ENCODE results near the gene NFATC1.

The NFATC1 gene

GRCh38 chr18:79510731-79511241 lies 115.1 kb downstream of the NFATC1 start:
- Histone ChIP-seq H3K27me3 (ENCODE audit: control insufficient read depth, insufficient read depth, low read length) (no peaks in the 10 kb centered on the region; the same call in 1 of the 2 replicates), H3K9me3 (ENCODE audit: control insufficient read depth, insufficient read depth, low read length) (no peaks in the 10 kb centered on the region), H3K36me3 (ENCODE audit: control insufficient read depth, insufficient read depth, low read length) (no peaks in the 10 kb centered on the region), H3K4me3 (ENCODE audit: low read length) (no peak overlapping the region), H3K27ac (ENCODE audit: low read length) (no peak overlapping the region), H3K4me1 (ENCODE audit: control insufficient read depth, insufficient read depth, low read length) (peaks cover 6% of the 10 kb centered on the region)
- no peak for DNase-seq (ENCODE audit: low read depth, low spot score)
- WGBS (ENCODE audit: insufficient coverage, insufficient read length): no CpG with 5 or more reads among the region's 36 CpGs

DNA sequence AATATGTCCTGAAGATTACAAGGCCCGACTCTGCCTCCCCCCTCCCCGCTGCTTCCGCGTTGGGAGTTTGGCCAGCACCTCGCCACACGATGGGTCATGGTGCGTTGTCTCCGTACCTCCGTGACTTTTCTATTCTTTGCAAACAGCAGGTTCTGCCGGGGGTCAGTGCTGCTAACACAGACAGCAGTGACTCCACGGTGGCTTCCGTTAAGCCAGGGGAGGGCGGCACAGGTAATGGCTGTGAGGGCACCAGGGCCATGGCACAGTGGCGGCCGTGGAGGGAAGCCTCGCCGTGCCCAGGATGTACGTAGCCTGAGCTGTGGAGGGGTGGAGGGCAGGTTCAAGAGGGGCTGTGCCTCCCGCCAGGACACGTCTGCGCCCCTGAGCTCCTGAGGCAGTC lies 115.5 kb downstream of the NFATC1 start:
- DNase-seq (ENCODE audit: low read depth, low spot score): no peak
- Histone ChIP-seq H3K27me3 (ENCODE audit: control insufficient read depth, insufficient read depth, low read length) (no peaks in the 10 kb centered on the region; the same call in 1 of the 2 replicates), H3K27ac (ENCODE audit: low read length) (no peak overlapping the region), H3K9me3 (ENCODE audit: control insufficient read depth, insufficient read depth, low read length) (no peaks in the 10 kb centered on the region), H3K4me3 (ENCODE audit: low read length) (no peak overlapping the region), H3K36me3 (ENCODE audit: control insufficient read depth, insufficient read depth, low read length) (no peaks in the 10 kb centered on the region), H3K4me1 (ENCODE audit: control insufficient read depth, insufficient read depth, low read length) (peaks cover 6% of the 10 kb centered on the region)
- no CpG with 5 or more reads among the region's 21 CpGs for WGBS (ENCODE audit: insufficient coverage, insufficient read length)

DNA sequence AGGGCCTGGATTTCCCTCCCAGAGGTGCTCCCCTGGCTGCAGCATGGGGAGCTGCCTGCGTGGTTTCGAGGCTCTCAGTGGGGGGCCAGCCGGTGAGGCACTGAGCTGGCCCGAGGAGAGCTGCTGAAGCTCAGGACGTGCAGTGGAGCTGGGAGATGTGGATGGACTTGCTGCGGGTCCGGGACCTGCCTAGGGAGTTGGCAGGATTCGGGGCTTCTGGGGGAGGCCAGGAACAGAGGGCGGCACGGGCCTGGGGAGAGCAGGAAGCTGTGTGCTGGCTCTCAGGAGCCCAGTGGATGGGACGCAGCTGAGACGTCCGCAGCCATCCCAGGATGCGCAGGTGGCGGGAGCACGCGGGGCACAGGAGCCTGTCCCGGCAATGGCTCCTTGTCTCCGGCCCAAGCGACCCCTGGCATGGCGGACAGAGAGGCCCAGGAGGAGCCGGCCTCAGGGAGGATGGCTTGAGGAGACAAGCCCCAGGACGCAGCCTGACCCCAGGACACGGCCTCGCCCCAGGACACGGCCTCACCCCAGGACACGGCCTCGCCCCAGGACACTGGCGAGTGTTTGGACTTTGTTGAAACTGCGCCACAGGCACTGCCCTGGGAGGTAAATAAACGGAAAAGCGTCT lies 116.1 kb downstream of the NFATC1 start:
- peaks cover 6% of the 10 kb centered on the region for H3K4me1 ChIP-seq (ENCODE audit: control insufficient read depth, insufficient read depth, low read length)
- no peaks in the 10 kb centered on the region for H3K36me3 ChIP-seq (ENCODE audit: control insufficient read depth, insufficient read depth, low read length)
- H3K4me3 ChIP-seq (ENCODE audit: low read length): no peak overlapping the region
- no peak overlapping the region for H3K27ac ChIP-seq (ENCODE audit: low read length)
- DNase-seq (ENCODE audit: low read depth, low spot score): no peak
- no CpG with 5 or more reads among the region's 32 CpGs for WGBS (ENCODE audit: insufficient coverage, insufficient read length)
- H3K27me3 ChIP-seq (ENCODE audit: control insufficient read depth, insufficient read depth, low read length): no peaks in the 10 kb centered on the region; the same call in 1 of the 2 replicates
- H3K9me3 ChIP-seq (ENCODE audit: control insufficient read depth, insufficient read depth, low read length): no peaks in the 10 kb centered on the region

DNA sequence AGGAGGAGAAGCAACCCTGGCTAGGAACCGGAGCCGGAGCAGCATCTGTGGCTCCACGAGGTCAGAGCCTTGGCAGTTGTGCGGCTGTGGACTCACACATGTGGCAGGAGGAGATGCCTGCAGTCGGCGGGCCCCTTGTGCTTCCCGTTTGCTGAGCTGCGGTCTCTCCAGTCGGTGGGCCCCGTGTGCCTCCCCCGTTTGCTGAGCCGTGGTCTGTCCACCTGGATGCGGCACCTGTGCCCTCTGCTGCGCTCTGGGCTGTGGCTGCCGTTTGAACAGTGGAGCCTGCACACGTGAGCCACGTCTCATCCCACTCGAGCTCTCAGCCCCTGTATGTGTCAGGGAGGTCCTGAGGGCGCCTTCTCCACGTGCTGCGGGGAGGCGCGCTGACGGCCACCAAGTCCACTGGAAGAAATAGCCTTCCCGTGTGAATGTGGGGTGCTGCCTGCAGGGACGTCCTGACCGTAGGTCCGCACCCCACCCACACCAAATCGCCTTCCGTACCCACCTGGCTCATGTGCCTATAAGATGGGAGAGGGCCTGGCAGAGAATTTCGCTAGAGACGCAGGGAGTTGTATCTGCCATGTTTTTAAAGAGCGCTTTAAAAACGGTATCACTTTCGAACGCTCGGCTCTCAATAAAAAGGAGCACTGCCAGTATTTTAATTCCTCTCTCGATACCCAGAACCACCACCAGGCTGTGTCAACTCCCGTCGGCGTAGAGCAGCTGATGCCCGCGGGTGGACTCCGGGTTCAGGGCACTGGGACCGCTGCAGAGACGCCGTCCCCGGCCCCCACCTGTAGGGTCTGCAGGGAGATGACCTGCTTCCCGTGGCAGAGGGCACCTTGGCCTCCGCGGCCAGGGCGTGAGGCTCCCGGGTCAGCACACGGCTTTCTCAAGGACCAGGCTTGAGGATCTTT lies 117.0 kb downstream of the NFATC1 start:
- no peak for DNase-seq (ENCODE audit: low read depth, low spot score)

DNA sequence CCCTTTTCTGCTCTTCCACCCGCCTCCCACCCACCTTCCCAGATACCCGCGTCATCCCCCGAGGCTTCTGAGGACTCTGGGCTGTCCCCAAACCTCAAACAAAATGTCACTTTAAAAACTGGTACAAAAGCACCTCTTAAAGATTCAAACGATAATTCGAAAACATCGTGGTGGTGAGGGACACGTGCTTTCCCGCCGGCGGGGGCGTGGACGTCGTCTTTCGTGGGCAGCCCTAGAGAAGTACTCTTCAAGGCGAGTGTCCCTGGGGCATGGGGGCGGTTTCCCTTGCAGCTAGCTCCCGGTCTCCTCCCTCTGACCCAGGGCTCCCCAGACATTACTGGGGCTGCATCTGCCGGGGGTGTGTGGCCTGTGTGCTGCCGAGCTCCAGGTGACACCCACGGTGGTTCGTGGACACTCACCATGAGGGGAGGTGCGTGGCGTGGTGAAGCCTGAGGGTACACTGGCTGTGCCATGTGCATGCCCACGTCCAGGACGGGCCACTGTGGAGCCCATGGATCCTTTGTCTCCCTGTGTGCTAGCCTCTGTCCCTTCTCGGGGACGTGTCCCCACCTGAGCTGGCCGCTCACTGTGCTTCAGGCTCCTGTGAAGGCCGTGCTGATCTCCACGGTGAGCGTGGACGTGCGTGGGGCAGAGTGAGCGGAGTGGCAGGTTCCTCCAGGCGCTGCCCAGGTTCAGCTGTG lies 117.8 kb downstream of the NFATC1 start:
- H3K36me3 ChIP-seq (ENCODE audit: control insufficient read depth, insufficient read depth, low read length): no peaks in the 10 kb centered on the region
- H3K9me3 ChIP-seq (ENCODE audit: control insufficient read depth, insufficient read depth, low read length): no peaks in the 10 kb centered on the region
- no peak for DNase-seq (ENCODE audit: low read depth, low spot score)
- H3K27me3 ChIP-seq (ENCODE audit: control insufficient read depth, insufficient read depth, low read length): no peaks in the 10 kb centered on the region; the same call in 1 of the 2 replicates
- H3K27ac ChIP-seq (ENCODE audit: low read length): no peak overlapping the region
- no CpG with 5 or more reads among the region's 36 CpGs for WGBS (ENCODE audit: insufficient coverage, insufficient read length)
- H3K4me1 ChIP-seq (ENCODE audit: control insufficient read depth, insufficient read depth, low read length): no peaks in the 10 kb centered on the region
- H3K4me3 ChIP-seq (ENCODE audit: low read length): no peak overlapping the region; the same call in 1 of the 2 replicates

More for the DNA sequence above, 117.0 kb downstream of the NFATC1 start:
- no CpG with 5 or more reads among the region's 54 CpGs for WGBS (ENCODE audit: insufficient coverage, insufficient read length)
- Histone ChIP-seq H3K4me3 (ENCODE audit: low read length) (no peak overlapping the region), H3K27ac (ENCODE audit: low read length) (no peak overlapping the region), H3K4me1 (ENCODE audit: control insufficient read depth, insufficient read depth, low read length) (no peaks in the 10 kb centered on the region), H3K27me3 (ENCODE audit: control insufficient read depth, insufficient read depth, low read length) (no peaks in the 10 kb centered on the region; the same call in 1 of the 2 replicates), H3K9me3 (ENCODE audit: control insufficient read depth, insufficient read depth, low read length) (no peaks in the 10 kb centered on the region), H3K36me3 (ENCODE audit: control insufficient read depth, insufficient read depth, low read length) (no peaks in the 10 kb centered on the region)

DNA sequence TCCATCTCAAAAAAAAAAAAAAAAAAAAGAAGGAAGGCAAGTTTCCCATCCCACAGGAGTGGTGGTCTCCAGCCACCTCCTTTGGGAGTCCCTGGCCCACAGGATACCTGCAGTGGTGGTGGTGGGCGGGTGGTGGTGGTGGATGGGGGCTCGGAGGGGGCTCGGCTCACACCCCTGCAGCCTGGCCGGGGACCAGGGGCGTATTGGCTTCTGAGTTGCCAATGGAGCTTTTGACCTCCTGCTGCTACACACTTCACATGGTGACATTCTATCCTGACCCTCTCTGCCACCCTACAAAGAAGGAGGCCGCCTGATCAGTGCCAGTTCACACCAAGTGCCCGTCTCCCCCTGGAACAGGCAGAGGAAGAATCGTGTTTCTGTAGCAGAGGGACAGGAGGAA lies 119.6 kb downstream of the NFATC1 start:
- no peak for DNase-seq (ENCODE audit: low read depth, low spot score)
- Histone ChIP-seq H3K4me1 (ENCODE audit: control insufficient read depth, insufficient read depth, low read length) (no peaks in the 10 kb centered on the region), H3K27me3 (ENCODE audit: control insufficient read depth, insufficient read depth, low read length) (no peaks in the 10 kb centered on the region), H3K4me3 (ENCODE audit: low read length) (no peak overlapping the region), H3K9me3 (ENCODE audit: control insufficient read depth, insufficient read depth, low read length) (no peaks in the 10 kb centered on the region), H3K27ac (ENCODE audit: low read length) (no peak overlapping the region), H3K36me3 (ENCODE audit: control insufficient read depth, insufficient read depth, low read length) (no peaks in the 10 kb centered on the region)
- WGBS (ENCODE audit: insufficient coverage, insufficient read length): no CpG with 5 or more reads among the region's 8 CpGs

DNA sequence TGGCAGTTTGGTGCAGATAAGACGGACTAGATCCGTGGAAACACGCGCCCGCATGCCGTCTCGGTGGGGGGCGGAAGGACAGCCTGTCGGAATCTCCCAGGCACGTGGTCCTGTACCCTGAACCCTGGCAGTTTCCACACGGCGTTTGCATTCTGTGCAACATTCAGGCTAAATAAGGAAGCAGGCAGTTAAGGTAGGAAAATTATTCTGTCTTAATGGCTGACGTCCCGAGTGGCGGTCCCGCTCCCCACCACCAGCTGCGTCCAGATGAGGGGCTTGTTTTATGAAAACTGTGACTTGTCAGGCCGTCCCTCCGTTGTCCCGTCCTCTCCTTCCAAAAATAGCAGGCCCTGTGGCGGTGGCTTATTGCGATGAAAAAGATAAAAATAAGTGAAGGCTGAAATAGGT lies 120.2 kb downstream of the NFATC1 start:
- no peaks in the 10 kb centered on the region for H3K36me3 ChIP-seq (ENCODE audit: control insufficient read depth, insufficient read depth, low read length)
- no peaks in the 10 kb centered on the region for H3K9me3 ChIP-seq (ENCODE audit: control insufficient read depth, insufficient read depth, low read length)
- no peaks in the 10 kb centered on the region for H3K4me1 ChIP-seq (ENCODE audit: control insufficient read depth, insufficient read depth, low read length)
- H3K27me3 ChIP-seq (ENCODE audit: control insufficient read depth, insufficient read depth, low read length): no peaks in the 10 kb centered on the region
- H3K4me3 ChIP-seq (ENCODE audit: low read length): no peak overlapping the region
- DNase-seq (ENCODE audit: low read depth, low spot score): no peak
- H3K27ac ChIP-seq (ENCODE audit: low read length): no peak overlapping the region
- no CpG with 5 or more reads among the region's 22 CpGs for WGBS (ENCODE audit: insufficient coverage, insufficient read length)

- Histone ChIP-seq H3K27ac (ENCODE audit: low read length) (no peak overlapping the region), H3K27me3 (ENCODE audit: control insufficient read depth, insufficient read depth, low read length) (no peaks in the 10 kb centered on the region)
- no peak for DNase-seq (ENCODE audit: low read depth, low spot score)
Measured at GRCh38 chr18:79516441-79516931, 120.8 kb downstream of the NFATC1 start.

DNA sequence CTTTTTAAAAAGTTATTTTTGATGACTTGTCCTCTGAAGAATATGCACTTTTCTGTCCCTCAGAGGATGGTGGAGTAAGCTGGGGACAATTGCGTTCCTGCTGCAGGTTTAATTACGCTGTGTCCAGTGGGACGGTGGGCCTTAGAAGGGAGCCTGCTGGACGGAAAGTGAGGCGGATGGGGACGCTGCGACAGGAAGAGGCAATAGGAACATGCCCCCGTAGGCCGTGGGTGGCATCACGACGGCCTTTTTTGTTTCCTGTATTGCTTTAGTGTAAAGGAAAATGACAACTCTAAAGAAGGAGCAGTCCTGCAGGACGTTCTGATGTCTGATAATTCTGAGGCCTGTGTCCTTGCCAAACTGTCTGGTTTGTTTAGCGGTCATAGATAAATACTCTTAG lies 121.6 kb downstream of the NFATC1 start:
- Histone ChIP-seq H3K9me3 (ENCODE audit: control insufficient read depth, insufficient read depth, low read length) (no peaks in the 10 kb centered on the region), H3K4me3 (ENCODE audit: low read length) (no peak overlapping the region), H3K27ac (ENCODE audit: low read length) (no peak overlapping the region), H3K27me3 (ENCODE audit: control insufficient read depth, insufficient read depth, low read length) (no peaks in the 10 kb centered on the region), H3K36me3 (ENCODE audit: control insufficient read depth, insufficient read depth, low read length) (no peaks in the 10 kb centered on the region), H3K4me1 (ENCODE audit: control insufficient read depth, insufficient read depth, low read length) (no peaks in the 10 kb centered on the region)
- WGBS (ENCODE audit: insufficient coverage, insufficient read length): no CpG with 5 or more reads among the region's 13 CpGs
- no peak for DNase-seq (ENCODE audit: low read depth, low spot score)

More at GRCh38 chr18:79516441-79516931, 120.8 kb downstream of the NFATC1 start:
- Histone ChIP-seq H3K4me1 (ENCODE audit: control insufficient read depth, insufficient read depth, low read length) (no peaks in the 10 kb centered on the region), H3K9me3 (ENCODE audit: control insufficient read depth, insufficient read depth, low read length) (no peaks in the 10 kb centered on the region), H3K36me3 (ENCODE audit: control insufficient read depth, insufficient read depth, low read length) (no peaks in the 10 kb centered on the region), H3K4me3 (ENCODE audit: low read length) (no peak overlapping the region)
- WGBS (ENCODE audit: insufficient coverage, insufficient read length): no CpG with 5 or more reads among the region's 20 CpGs
